ENCODE data around the gene ZKSCAN1. TPM values are rescaled to one million over a fixed set of nuclear protein-coding genes. Genes with fewer than 3 reads are reported as not detected.

Gene ZKSCAN1
- total and polyA plus RNA-seq, 2 donors (not counting 1 experiment from before 2014, with no cell fraction given), result 12.9 to 97.4 TPM

- ATAC-seq (ENCODE audit: low read depth) (no peak), DNase-seq (no peak)
- no peaks in the 10 kb centered on the region for H3K27me3 ChIP-seq (replicated peaks in 1 of 4; ENCODE audit: control extremely low read depth in 1 of 4, control insufficient read depth in 3 of 4, insufficient read depth in 4 of 4, low read length in 3 of 4)
- H3K27me3 Mint-ChIP-seq, result no peaks in the 10 kb centered on the region
- ChIA-PET POLR2A (no interaction called here), CTCF (no interaction called here)
- no peaks in the 10 kb centered on the region for H3K79me2 ChIP-seq (ENCODE audit: control insufficient read depth, insufficient read depth, low read length)
- H3K4me1 Mint-ChIP-seq, result no peaks in the 10 kb centered on the region
- H3K36me3 ChIP-seq (replicated peaks in 1 of 2; ENCODE audit: control extremely low read depth in 1 of 2, control insufficient read depth in 1 of 2, extremely low read depth in 1 of 2, insufficient read depth in 2 of 2, low read length in 1 of 2), result peaks cover 15 to 30% of the 10 kb centered on the region in 2 experiments
- no peaks in the 10 kb centered on the region for H3K4me1 ChIP-seq (ENCODE audit: control insufficient read depth in 2 of 2, insufficient read depth in 2 of 2, low read length in 2 of 2)
- no peak overlapping the region for H3K9ac ChIP-seq (ENCODE audit: low read length)
- H3K4me3 ChIP-seq (ENCODE audit: control extremely low read depth in 1 of 5, extremely low read depth in 1 of 5, insufficient read depth in 1 of 5, low read depth in 2 of 5, low read length in 4 of 5), result no peak overlapping the region
- no peak overlapping the region for H2AFZ ChIP-seq (ENCODE audit: insufficient read depth, low read depth, low read length, poor library complexity, severe bottlenecking)
- 99% methylated on average over 6 of the region's 7 CpGs for WGBS (ENCODE audit: insufficient coverage)
- H3K4me2 ChIP-seq (replicated peaks; ENCODE audit: low read depth, low read length, poor library complexity, severe bottlenecking), result no peak overlapping the region
- H3K27ac Mint-ChIP-seq, result no peak overlapping the region
- no peaks in the 10 kb centered on the region for H4K20me1 ChIP-seq (ENCODE audit: control insufficient read depth, insufficient read depth, low read length, poor library complexity, severe bottlenecking)
- intact Hi-C loops (cut with micrococcal nuclease), result no loop called here
- no peak for TF ChIP-seq EZH2 (IDR thresholded peaks at IDR 0.05; ENCODE audit: borderline replicate concordance, insufficient read depth, low read depth, low read length, poor library complexity, severe bottlenecking)
- no peak for TF ChIP-seq CTCF (IDR thresholded peaks at IDR 0.05)
- no peak overlapping the region for H3K4me3 Mint-ChIP-seq
- peaks cover 1 to 30% (median 20%) of the 10 kb centered on the region in 3 donors for H3K9me3 ChIP-seq (ENCODE audit: control extremely low read depth in 1 of 3, control insufficient read depth in 2 of 3, insufficient read depth in 1 of 3, low read length in 2 of 3)
- H3K9me3 Mint-ChIP-seq (ENCODE audit: insufficient read depth), result peaks cover 8% of the 10 kb centered on the region
- no peak overlapping the region for H3K27ac ChIP-seq (ENCODE audit: low read length in 2 of 2)
These were observed 51.6 kb downstream of the ZKSCAN1 start for GRCh38 chr7:100066953-100067352.

DNA sequence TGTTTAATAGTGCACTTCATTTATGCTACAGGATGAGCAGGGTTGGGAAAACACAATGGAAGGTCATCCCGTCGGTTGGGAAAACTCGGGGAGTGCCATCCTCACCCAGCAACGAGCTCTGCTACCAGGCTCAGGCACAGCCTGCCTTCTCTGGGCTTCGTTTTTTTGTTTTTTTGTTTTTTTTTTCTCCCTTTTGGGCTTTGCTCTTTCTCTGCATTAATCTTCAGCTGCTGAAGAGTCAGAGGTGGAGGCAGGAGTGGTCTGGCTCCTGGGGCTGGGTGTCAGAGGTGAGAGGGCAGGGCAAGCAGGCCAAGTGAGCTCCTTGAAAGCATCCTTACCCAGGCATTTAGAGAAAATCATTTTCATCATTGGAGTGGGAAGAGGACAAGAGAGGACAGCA, 54.6 kb downstream of the ZKSCAN1 start:
- no peaks in the 10 kb centered on the region for H4K20me1 ChIP-seq (ENCODE audit: control insufficient read depth, insufficient read depth, low read length, poor library complexity, severe bottlenecking)
- no peaks in the 10 kb centered on the region for H3K4me1 ChIP-seq (ENCODE audit: control insufficient read depth in 2 of 2, insufficient read depth in 2 of 2, low read length in 2 of 2)
- no peak overlapping the region for H2AFZ ChIP-seq (ENCODE audit: insufficient read depth, low read depth, low read length, poor library complexity, severe bottlenecking)
- peaks cover 14% of the 10 kb centered on the region for H3K9me3 Mint-ChIP-seq (ENCODE audit: insufficient read depth)
- H3K4me3 Mint-ChIP-seq, result no peak overlapping the region
- peaks cover 1 to 47% (median 26%) of the 10 kb centered on the region in 3 donors for H3K9me3 ChIP-seq (ENCODE audit: control extremely low read depth in 1 of 3, control insufficient read depth in 2 of 3, insufficient read depth in 1 of 3, low read length in 2 of 3)
- no peak overlapping the region for H3K27ac Mint-ChIP-seq
- H3K36me3 ChIP-seq (replicated peaks in 1 of 2; ENCODE audit: control extremely low read depth in 1 of 2, control insufficient read depth in 1 of 2, extremely low read depth in 1 of 2, insufficient read depth in 2 of 2, low read length in 1 of 2), result peaks cover 18 to 54% of the 10 kb centered on the region in 2 experiments
- no peak overlapping the region for H3K27ac ChIP-seq (ENCODE audit: low read length in 2 of 2)
- ChIA-PET POLR2A (no interaction called here), CTCF (interaction anchor here (0.7 to 1.1 kb wide), 2 partner anchors 9 to 280 kb away, joined by 3 read pairs; no protein-coding TSS in a partner anchor)
- H3K4me2 ChIP-seq (replicated peaks; ENCODE audit: low read depth, low read length, poor library complexity, severe bottlenecking), result no peak overlapping the region
- ATAC-seq (ENCODE audit: low read depth), result no peak
- TF ChIP-seq CTCF (IDR thresholded peaks at IDR 0.05), result no peak
- no peak for TF ChIP-seq EZH2 (IDR thresholded peaks at IDR 0.05; ENCODE audit: borderline replicate concordance, insufficient read depth, low read depth, low read length, poor library complexity, severe bottlenecking)
- intact Hi-C loops (cut with micrococcal nuclease), result no loop called here
- no peaks in the 10 kb centered on the region for H3K27me3 Mint-ChIP-seq
- no peaks in the 10 kb centered on the region for H3K27me3 ChIP-seq (replicated peaks in 1 of 4; ENCODE audit: control extremely low read depth in 1 of 4, control insufficient read depth in 3 of 4, insufficient read depth in 4 of 4, low read length in 3 of 4)
- 98% methylated on average over 5 of the region's 5 CpGs for WGBS (ENCODE audit: insufficient coverage)
- H3K79me2 ChIP-seq (ENCODE audit: control insufficient read depth, insufficient read depth, low read length), result no peaks in the 10 kb centered on the region
- H3K4me3 ChIP-seq (ENCODE audit: control extremely low read depth in 1 of 5, extremely low read depth in 1 of 5, insufficient read depth in 1 of 5, low read depth in 2 of 5, low read length in 4 of 5), result no peak overlapping the region
- DNase-seq, result no peak
- H3K4me1 Mint-ChIP-seq, result no peaks in the 10 kb centered on the region
- no peak overlapping the region for H3K9ac ChIP-seq (ENCODE audit: low read length)

All from B cell (primary cell).